Body of pancreas (tissue), 4 donors: ENCODE data around the gene TRIM51.

Experiments
- POLR2A ChIP-seq, 3 donors: fragments of 450-650 bp; IDR thresholded peaks; one replicate each; pipeline ENCODE4 v1.6.1; 2016; ENCODE audit warnings: antibody characterized with exemption in 3 of 3, mild to moderate bottlenecking in 2 of 3
- TF ChIP-seq, protein P1 (sequence below), 7 experiments: fragments of 450-650 bp in 4 of 7; fragments of 200-600 bp in 3 of 7; sonication (generic) in 3 of 7; IDR thresholded peaks; one replicate each; pipeline ENCODE4 v1.5.1; 2016 to 2019; ENCODE audit warnings: antibody characterized with exemption in 7 of 7

- TF ChIP-seq, protein P1, sequence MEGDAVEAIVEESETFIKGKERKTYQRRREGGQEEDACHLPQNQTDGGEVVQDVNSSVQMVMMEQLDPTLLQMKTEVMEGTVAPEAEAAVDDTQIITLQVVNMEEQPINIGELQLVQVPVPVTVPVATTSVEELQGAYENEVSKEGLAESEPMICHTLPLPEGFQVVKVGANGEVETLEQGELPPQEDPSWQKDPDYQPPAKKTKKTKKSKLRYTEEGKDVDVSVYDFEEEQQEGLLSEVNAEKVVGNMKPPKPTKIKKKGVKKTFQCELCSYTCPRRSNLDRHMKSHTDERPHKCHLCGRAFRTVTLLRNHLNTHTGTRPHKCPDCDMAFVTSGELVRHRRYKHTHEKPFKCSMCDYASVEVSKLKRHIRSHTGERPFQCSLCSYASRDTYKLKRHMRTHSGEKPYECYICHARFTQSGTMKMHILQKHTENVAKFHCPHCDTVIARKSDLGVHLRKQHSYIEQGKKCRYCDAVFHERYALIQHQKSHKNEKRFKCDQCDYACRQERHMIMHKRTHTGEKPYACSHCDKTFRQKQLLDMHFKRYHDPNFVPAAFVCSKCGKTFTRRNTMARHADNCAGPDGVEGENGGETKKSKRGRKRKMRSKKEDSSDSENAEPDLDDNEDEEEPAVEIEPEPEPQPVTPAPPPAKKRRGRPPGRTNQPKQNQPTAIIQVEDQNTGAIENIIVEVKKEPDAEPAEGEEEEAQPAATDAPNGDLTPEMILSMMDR (IDR thresholded peaks at IDR 0.05) = no peak
- TF ChIP-seq POLR2A (IDR thresholded peaks at IDR 0.05) = no peak
Observed at GRCh38 chr11:55936300-55936699, 53.2 kb downstream of the TRIM51 start, which contains the start of gene OR5I1.
